CD4-positive, alpha-beta T cell treated with Interleukin-21 for 1 hour (primary cell): ENCODE results near the gene TEFM.
"Not testable (repeated sequence)": the region's sequence is repeated elsewhere in the genome, so short reads cannot be mapped to it uniquely, and the experiment has no call there.

ENCODE experiments used
- DNase-seq: peaks from one replicate; pipeline ENCODE4 v3.0.0-alpha.2; 2020

Gene TEFM

DNA sequence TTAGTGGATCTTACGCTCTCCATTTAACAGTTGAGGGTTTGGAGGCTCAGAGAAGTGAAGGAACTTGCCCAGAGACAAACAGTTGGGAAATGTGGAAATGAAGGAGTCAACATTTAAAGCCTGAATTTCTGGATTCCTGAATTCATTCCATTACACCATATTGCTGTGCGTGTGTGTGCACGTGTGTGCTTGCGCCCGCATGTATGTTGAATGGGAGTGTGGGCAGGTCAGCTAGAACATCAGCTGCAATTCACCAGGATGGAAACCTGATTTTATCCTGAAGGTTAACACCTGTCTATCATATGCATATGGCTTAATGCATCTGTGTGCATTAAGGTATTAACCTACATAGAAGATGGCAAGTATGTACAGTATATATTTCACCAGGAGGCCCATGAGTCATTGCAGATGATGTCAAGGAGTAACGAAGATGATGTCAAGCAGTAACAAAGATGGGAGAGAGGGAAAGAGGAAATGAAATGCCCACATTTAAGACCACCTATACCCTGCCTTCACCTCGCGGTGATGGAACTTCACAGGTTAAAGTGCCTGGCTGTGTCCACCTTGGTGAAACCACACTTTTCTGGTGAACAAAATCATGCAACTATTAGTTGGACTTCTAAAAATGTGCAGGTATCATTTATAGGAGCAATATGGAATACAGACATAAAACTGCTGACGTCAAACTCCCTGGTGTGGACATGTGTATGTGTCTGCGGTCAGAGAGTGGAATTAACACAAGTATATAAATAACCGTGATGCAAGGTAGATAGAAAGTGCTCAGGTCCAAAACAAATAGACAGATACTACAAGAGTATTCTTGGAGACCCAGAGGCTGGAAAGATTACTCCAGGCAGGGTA lies 14.9 kb upstream of the TEFM start:
- DNase-seq = no peak

GRCh38 chr17:30920282-30920681 lies 14.2 kb upstream of the TEFM start:
- no peak for DNase-seq

- DNase-seq = no peak
These were observed 11.0 kb upstream of the TEFM start for GRCh38 chr17:30917050-30917449.

- DNase-seq = no peak
These were observed 10.0 kb upstream of the TEFM start for GRCh38 chr17:30915833-30916611.

- no peak for DNase-seq
These were observed 7.9 kb upstream of the TEFM start for GRCh38 chr17:30913955-30914354.

DNA sequence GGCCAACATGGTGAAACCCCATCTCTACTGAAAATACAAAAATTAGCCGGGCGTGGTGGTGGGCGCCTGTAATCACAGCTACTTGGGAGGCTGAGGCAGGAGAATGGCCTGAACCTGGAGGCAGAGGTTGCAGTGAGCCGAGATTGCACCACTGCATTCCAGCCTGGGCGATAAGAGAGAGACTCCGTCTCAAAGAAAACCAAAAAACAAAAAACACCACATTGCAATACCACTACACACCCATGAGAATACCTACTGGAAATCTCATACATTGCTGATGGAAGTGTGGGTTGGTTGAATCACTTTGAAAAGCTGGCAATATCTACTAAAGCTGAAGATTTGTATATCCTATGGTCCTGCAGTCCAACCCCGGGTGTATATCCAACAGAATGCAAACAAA lies 4.1 kb upstream of the TEFM start:
- not testable (repeated sequence) for DNase-seq

GRCh38 chr17:30908717-30909420 lies 2.8 kb upstream of the TEFM start:
- no peak for DNase-seq

- DNase-seq = no peak
These were observed 317 bp downstream of the TEFM start for GRCh38 chr17:30905742-30906100.

- DNase-seq = no peak
These were observed 8.7 kb downstream of the TEFM start for GRCh38 chr17:30897311-30897710.

DNA sequence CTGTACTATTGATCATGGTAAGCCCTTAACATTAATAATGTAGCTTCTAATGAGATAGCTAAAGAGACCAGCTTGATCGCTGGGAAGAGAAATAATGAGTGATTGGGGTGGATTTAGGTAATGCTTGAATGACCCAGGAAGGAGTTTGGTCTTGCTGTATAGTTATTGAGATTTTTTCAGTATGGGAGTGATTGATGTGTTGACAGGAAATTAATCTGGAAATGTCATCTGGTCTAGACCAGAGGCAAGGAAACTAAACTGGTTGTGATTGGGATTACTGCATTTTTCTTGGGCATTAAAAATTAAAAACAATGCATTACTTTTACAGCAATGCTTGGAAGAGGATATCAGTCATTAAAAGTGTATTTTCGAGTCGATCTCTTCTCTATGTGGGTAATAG lies 11.8 kb downstream of the TEFM start:
- DNase-seq = no peak

DNA sequence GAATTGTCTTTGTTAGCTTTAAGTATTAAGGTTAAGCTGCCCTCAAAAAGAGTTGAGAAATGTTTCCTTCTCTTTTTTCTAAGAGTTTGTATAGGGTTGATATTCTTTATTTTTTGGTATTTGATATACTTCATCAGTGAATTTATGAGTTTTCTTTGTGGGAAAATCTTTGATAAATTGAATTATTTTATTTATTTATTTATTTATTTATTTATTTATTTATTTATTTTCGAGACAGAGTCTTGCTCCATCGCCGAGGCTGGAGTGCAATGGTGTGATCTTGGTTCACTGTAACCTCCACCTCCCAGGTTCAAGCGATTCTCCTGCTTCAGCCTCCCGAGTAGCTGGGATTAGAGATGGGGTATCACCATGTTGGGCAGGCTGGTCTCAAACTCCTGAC lies 19.9 kb downstream of the TEFM start:
- DNase-seq = no peak

GRCh38 chr17:30869005-30869404 lies 37.0 kb downstream of the TEFM start:
- DNase-seq = no peak

DNA sequence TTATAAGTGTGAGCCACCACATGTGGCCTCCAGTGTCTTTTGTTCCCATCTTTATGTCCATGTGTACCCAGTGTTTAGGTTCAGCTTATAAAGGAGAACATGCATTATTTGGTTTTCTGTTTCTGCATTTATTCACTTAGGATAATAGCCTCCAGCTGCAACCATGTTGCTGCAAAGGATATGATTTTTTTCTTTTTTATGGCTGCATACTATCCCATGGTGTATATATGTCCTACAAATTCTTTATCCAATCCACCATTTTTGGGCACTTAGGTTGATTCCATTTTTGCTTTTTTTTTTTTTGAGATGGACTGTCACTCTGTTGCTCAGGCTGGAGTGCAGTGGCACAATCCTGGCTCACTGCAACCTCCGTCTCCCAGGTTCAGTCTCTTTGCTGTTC lies 41.4 kb downstream of the TEFM start:
- no peak for DNase-seq

GRCh38 chr17:30858556-30859250 lies 47.3 kb downstream of the TEFM start:
- no peak for DNase-seq

DNA sequence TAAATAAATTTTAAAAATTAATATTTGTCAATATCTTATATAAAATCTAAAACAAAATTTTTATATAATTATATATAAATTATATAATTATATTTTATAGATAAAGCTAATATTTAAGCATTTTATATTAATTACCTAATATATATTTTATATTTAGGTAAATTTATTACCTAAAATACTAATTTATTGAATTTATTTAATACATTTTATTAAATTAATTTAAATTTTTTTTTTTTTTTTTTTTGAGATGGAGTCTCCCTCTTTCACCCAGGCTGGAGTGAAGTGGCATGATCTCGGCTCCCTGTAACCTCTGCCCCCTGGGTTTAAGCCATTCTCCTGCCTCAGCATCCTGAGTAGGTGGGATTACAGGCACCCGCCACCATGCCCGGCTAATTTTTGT lies 51.9 kb downstream of the TEFM start:
- no peak for DNase-seq
